Memory B cell (primary cell): ENCODE results near the gene BACE2.

Experiments used
- ATAC-seq: fragments of 150-1000 bp; cut with Tn5 transposase; 2 replicates; pipeline ENCODE4 v1.10.0; 2021; ENCODE audit warnings: low read depth, mild to moderate bottlenecking, moderate library complexity
- DNase-seq, 2 donors: peaks; one replicate each; pipeline ENCODE4 v3.0.0; 2022; ENCODE audit warnings: low spot score in 2 of 2
- H3K27ac Mint-ChIP-seq: one replicate; pipeline ENCODE4 v1.8.0; 2022; ENCODE audit warnings: mild to moderate bottlenecking, moderate library complexity, mixed read lengths
- H3K27me3 Mint-ChIP-seq: one replicate; pipeline ENCODE4 v1.8.0; 2022; ENCODE audit warnings: mixed read lengths
- H3K36me3 Mint-ChIP-seq: one replicate; pipeline ENCODE4 v1.8.0; 2022; ENCODE audit warnings: mild to moderate bottlenecking, mixed read lengths
- H3K4me1 Mint-ChIP-seq: one replicate; pipeline ENCODE4 v1.8.0; 2022; ENCODE audit warnings: mixed read lengths
- H3K4me3 Mint-ChIP-seq: one replicate; pipeline ENCODE4 v1.8.0; 2022; ENCODE audit warnings: mild to moderate bottlenecking, moderate library complexity, mixed read lengths
- H3K9me3 Mint-ChIP-seq: one replicate; pipeline ENCODE4 v1.8.0; 2022; ENCODE audit warnings: mixed read lengths

Gene BACE2

GRCh38 chr21:41167348-41168342 lies at the start of gene BACE2:
Gene BACE2, plus strand, starts transcription at chr21:41168160. Its CDS starts 104 bp downstream, at chr21:41168264.
- H3K36me3 Mint-ChIP-seq: peaks cover 5% of the 10 kb centered on the region
- peaks cover 16% of the 10 kb centered on the region for H3K4me1 Mint-ChIP-seq
- peak within 1 kb of the TSS; percentile 87 for H3K4me3 Mint-ChIP-seq
- peak within 1 kb of the TSS; percentile 63 for H3K27ac Mint-ChIP-seq
- no peaks in the 10 kb centered on the region for H3K27me3 Mint-ChIP-seq
- H3K9me3 Mint-ChIP-seq: no peaks in the 10 kb centered on the region
- ATAC-seq (peak; percentile 86), DNase-seq (peak; percentile 68 to 77)

- ATAC-seq (no peak), DNase-seq (no peak)
- Mint-ChIP-seq H3K27ac (no peak overlapping the region), H3K4me1 (peaks cover 4% of the 10 kb centered on the region), H3K9me3 (no peaks in the 10 kb centered on the region), H3K4me3 (no peak overlapping the region), H3K36me3 (no peaks in the 10 kb centered on the region), H3K27me3 (peaks cover 13% of the 10 kb centered on the region)
Measured at GRCh38 chr21:41119901-41120300, 48.1 kb upstream of the BACE2 start.

- H3K36me3 Mint-ChIP-seq: no peaks in the 10 kb centered on the region
- DNase-seq: no peak
- peaks cover 4% of the 10 kb centered on the region for H3K4me1 Mint-ChIP-seq
- no peak overlapping the region for H3K4me3 Mint-ChIP-seq
- H3K27ac Mint-ChIP-seq: no peak overlapping the region
- ATAC-seq: no peak
- peaks cover 13% of the 10 kb centered on the region for H3K27me3 Mint-ChIP-seq
- no peaks in the 10 kb centered on the region for H3K9me3 Mint-ChIP-seq
Measured at GRCh38 chr21:41120997-41121396, 47.0 kb upstream of the BACE2 start.

GRCh38 chr21:41121785-41122415 lies 46.1 kb upstream of the BACE2 start:
- Mint-ChIP-seq H3K27ac (no peak overlapping the region), H3K4me3 (no peak overlapping the region), H3K9me3 (no peaks in the 10 kb centered on the region), H3K36me3 (no peaks in the 10 kb centered on the region), H3K4me1 (peaks cover 4% of the 10 kb centered on the region), H3K27me3 (peaks cover 13% of the 10 kb centered on the region)
- ATAC-seq (peak; percentile 52), DNase-seq (peak; percentile 72 to 74)

GRCh38 chr21:41124641-41125201 lies 43.2 kb upstream of the BACE2 start:
- no peak overlapping the region for H3K27ac Mint-ChIP-seq
- DNase-seq (no peak), ATAC-seq (no peak)
- H3K9me3 Mint-ChIP-seq: peaks cover 6% of the 10 kb centered on the region
- H3K4me1 Mint-ChIP-seq: peaks cover 2% of the 10 kb centered on the region
- peaks cover 2% of the 10 kb centered on the region for H3K36me3 Mint-ChIP-seq
- H3K4me3 Mint-ChIP-seq: no peak overlapping the region
- H3K27me3 Mint-ChIP-seq: peaks cover 19% of the 10 kb centered on the region

- H3K27ac Mint-ChIP-seq: no peak overlapping the region
- DNase-seq (no peak), ATAC-seq (no peak)
- H3K4me3 Mint-ChIP-seq: no peak overlapping the region
- H3K36me3 Mint-ChIP-seq: peaks cover 2% of the 10 kb centered on the region
- H3K4me1 Mint-ChIP-seq: peaks cover 6% of the 10 kb centered on the region
- H3K9me3 Mint-ChIP-seq: peaks cover 6% of the 10 kb centered on the region
- peaks cover 9% of the 10 kb centered on the region for H3K27me3 Mint-ChIP-seq
Measured at GRCh38 chr21:41128981-41129380, 39.0 kb upstream of the BACE2 start.

- ATAC-seq: no peak
- Mint-ChIP-seq H3K4me1 (peaks cover 6% of the 10 kb centered on the region), H3K27ac (no peak overlapping the region), H3K4me3 (no peak overlapping the region), H3K36me3 (peaks cover 2% of the 10 kb centered on the region), H3K9me3 (peaks cover 6% of the 10 kb centered on the region), H3K27me3 (peaks cover 15% of the 10 kb centered on the region)
- no peak for DNase-seq
Measured at GRCh38 chr21:41130883-41131282, 37.1 kb upstream of the BACE2 start.

- H3K4me1 Mint-ChIP-seq: peaks cover 6% of the 10 kb centered on the region
- no peak overlapping the region for H3K4me3 Mint-ChIP-seq
- no peak for ATAC-seq
- DNase-seq: no peak
- no peaks in the 10 kb centered on the region for H3K36me3 Mint-ChIP-seq
- H3K27ac Mint-ChIP-seq: no peak overlapping the region
- H3K27me3 Mint-ChIP-seq: peaks cover 17% of the 10 kb centered on the region
- peaks cover 5% of the 10 kb centered on the region for H3K9me3 Mint-ChIP-seq
Measured at GRCh38 chr21:41133874-41134522, 34.0 kb upstream of the BACE2 start.

GRCh38 chr21:41135746-41136145 lies 32.2 kb upstream of the BACE2 start:
- Mint-ChIP-seq H3K4me1 (peaks cover 6% of the 10 kb centered on the region), H3K27me3 (peaks cover 18% of the 10 kb centered on the region), H3K36me3 (no peaks in the 10 kb centered on the region), H3K4me3 (no peak overlapping the region), H3K9me3 (no peaks in the 10 kb centered on the region), H3K27ac (no peak overlapping the region)
- ATAC-seq: no peak
- no peak for DNase-seq

GRCh38 chr21:41136286-41136685 lies 31.7 kb upstream of the BACE2 start:
- no peaks in the 10 kb centered on the region for H3K9me3 Mint-ChIP-seq
- DNase-seq (no peak), ATAC-seq (no peak)
- peaks cover 18% of the 10 kb centered on the region for H3K27me3 Mint-ChIP-seq
- no peak overlapping the region for H3K27ac Mint-ChIP-seq
- peaks cover 2% of the 10 kb centered on the region for H3K4me1 Mint-ChIP-seq
- no peaks in the 10 kb centered on the region for H3K36me3 Mint-ChIP-seq
- H3K4me3 Mint-ChIP-seq: no peak overlapping the region

GRCh38 chr21:41137401-41137800 lies 30.6 kb upstream of the BACE2 start:
- peaks cover 19% of the 10 kb centered on the region for H3K27me3 Mint-ChIP-seq
- no peak overlapping the region for H3K4me3 Mint-ChIP-seq
- DNase-seq: no peak
- peaks cover 2% of the 10 kb centered on the region for H3K4me1 Mint-ChIP-seq
- no peak for ATAC-seq
- H3K36me3 Mint-ChIP-seq: no peaks in the 10 kb centered on the region
- no peaks in the 10 kb centered on the region for H3K9me3 Mint-ChIP-seq
- H3K27ac Mint-ChIP-seq: no peak overlapping the region

GRCh38 chr21:41137889-41138288 lies 30.1 kb upstream of the BACE2 start:
- Mint-ChIP-seq H3K27ac (no peak overlapping the region), H3K27me3 (peaks cover 19% of the 10 kb centered on the region), H3K36me3 (no peaks in the 10 kb centered on the region), H3K4me3 (no peak overlapping the region), H3K4me1 (peaks cover 2% of the 10 kb centered on the region), H3K9me3 (no peaks in the 10 kb centered on the region)
- DNase-seq (no peak), ATAC-seq (no peak)

GRCh38 chr21:41138711-41139110 lies 29.2 kb upstream of the BACE2 start:
- ATAC-seq: no peak
- Mint-ChIP-seq H3K27me3 (peaks cover 19% of the 10 kb centered on the region), H3K4me1 (peaks cover 2% of the 10 kb centered on the region), H3K9me3 (no peaks in the 10 kb centered on the region), H3K4me3 (no peak overlapping the region), H3K36me3 (no peaks in the 10 kb centered on the region), H3K27ac (no peak overlapping the region)
- DNase-seq: no peak

- H3K27ac Mint-ChIP-seq: no peak overlapping the region
- peaks cover 20% of the 10 kb centered on the region for H3K27me3 Mint-ChIP-seq
- no peak for DNase-seq
- no peaks in the 10 kb centered on the region for H3K9me3 Mint-ChIP-seq
- H3K36me3 Mint-ChIP-seq: no peaks in the 10 kb centered on the region
- no peak overlapping the region for H3K4me3 Mint-ChIP-seq
- H3K4me1 Mint-ChIP-seq: no peaks in the 10 kb centered on the region
- ATAC-seq: no peak
Measured at GRCh38 chr21:41139275-41139674, 28.7 kb upstream of the BACE2 start.
